ENCODE data around the gene CD34.
"Not testable (repeated sequence)": the region's sequence is repeated elsewhere in the genome, so short reads cannot be mapped to it uniquely, and the experiment has no call there.

Gene CD34

GRCh38 chr1:207910591-207911354 is at the start of gene CD34:
Gene CD34, minus strand, starts transcription at chr1:207911125. Its CDS starts 45 bp downstream, at chr1:207911080.
- DNase-seq: no peak

GRCh38 chr1:207960346-207960745 is 49.4 kb upstream of the CD34 start:
- DNase-seq: no peak

- no peak for DNase-seq
Measured at GRCh38 chr1:207959910-207960309, 49.0 kb upstream of the CD34 start.

GRCh38 chr1:207959141-207959825 is 48.4 kb upstream of the CD34 start:
- DNase-seq: no peak

GRCh38 chr1:207958376-207959139 is 47.6 kb upstream of the CD34 start:
- no peak for DNase-seq

- DNase-seq: no peak
Measured at GRCh38 chr1:207956986-207957385, 46.1 kb upstream of the CD34 start.

GRCh38 chr1:207954104-207954503 is 43.2 kb upstream of the CD34 start:
- DNase-seq: no peak

GRCh38 chr1:207952617-207953542 is 42.0 kb upstream of the CD34 start:
- no peak for DNase-seq

- no peak for DNase-seq
Measured at GRCh38 chr1:207951652-207952051, 40.7 kb upstream of the CD34 start.

GRCh38 chr1:207950750-207951149 is 39.8 kb upstream of the CD34 start:
- DNase-seq: no peak

- DNase-seq: no peak
Measured at GRCh38 chr1:207949571-207950195, 38.8 kb upstream of the CD34 start.

- DNase-seq: no peak
Measured at GRCh38 chr1:207948536-207949250, 37.8 kb upstream of the CD34 start.

- no peak for DNase-seq
Measured at GRCh38 chr1:207946756-207947155, 35.8 kb upstream of the CD34 start.

GRCh38 chr1:207944571-207944970 is 33.6 kb upstream of the CD34 start:
- no peak for DNase-seq

- DNase-seq: not testable (repeated sequence)
Measured at GRCh38 chr1:207942337-207942741, 31.4 kb upstream of the CD34 start.

- DNase-seq: no peak
Measured at GRCh38 chr1:207941665-207942064, 30.7 kb upstream of the CD34 start.

- no peak for DNase-seq
Measured at GRCh38 chr1:207938016-207938415, 27.1 kb upstream of the CD34 start.

- no peak for DNase-seq
Measured at GRCh38 chr1:207937204-207937603, 26.3 kb upstream of the CD34 start.

GRCh38 chr1:207935166-207935583 is 24.2 kb upstream of the CD34 start:
- DNase-seq: no peak

- no peak for DNase-seq
Measured at GRCh38 chr1:207933205-207933800, 22.4 kb upstream of the CD34 start.

GRCh38 chr1:207926984-207927383 is 16.1 kb upstream of the CD34 start:
- DNase-seq: no peak
